Measurements from ENCODE around the gene NARS2.
A peak's percentile ranks its signal among the peaks of the same experiment; 100 is the strongest.

The NARS2 gene

DNA sequence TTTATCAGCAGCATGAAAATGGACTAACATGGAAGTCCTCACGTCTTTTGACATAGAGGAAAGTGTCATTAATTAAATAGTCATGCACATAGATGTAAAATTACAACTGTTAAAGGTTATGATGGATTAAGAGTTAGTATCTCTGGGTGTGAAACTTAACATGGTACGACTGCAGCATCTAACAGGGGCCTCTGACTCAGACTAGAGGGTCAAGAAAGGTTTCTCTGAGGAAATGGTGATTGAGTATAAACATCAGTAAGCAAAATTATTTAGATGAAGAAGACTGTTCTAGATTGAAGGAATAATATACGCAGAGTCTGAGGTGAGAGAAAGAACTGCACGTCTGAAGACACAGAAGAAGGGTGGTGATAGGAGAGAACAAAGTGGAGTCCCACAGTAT is 114.9 kb downstream of the NARS2 start:
- no peak for DNase-seq (ENCODE audit: low read depth in 1 of 2, low spot score in 1 of 2)
- no peak for TF ChIP-seq JUND (IDR thresholded peaks at IDR 0.05; ENCODE audit: low read depth)
- in situ Hi-C loops (cut with HindIII; ENCODE audit: low pct_unique_long_range_greater_than_20kb, low sequenced_read_pairs) = no loop called here

DNA sequence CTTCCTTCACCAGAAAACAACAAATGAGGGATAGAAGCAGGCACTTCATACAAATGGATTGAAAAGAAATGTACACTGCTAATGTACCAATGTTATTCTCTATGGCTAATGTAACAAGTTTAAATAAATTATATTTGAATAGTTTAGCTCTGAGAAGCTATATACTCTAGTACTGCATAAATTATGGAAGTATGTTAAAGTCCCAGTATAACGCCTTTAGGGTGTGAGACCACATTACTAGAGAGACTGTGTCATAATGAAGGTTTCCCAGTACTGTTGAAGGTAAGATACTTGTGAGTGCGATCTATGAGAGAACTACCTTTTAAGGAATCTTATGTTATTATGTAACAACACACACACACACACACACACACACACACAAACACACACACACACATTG is 117.2 kb downstream of the NARS2 start:
- TF ChIP-seq JUND (IDR thresholded peaks at IDR 0.05; ENCODE audit: low read depth) = no peak
- in situ Hi-C loops (cut with HindIII; ENCODE audit: low pct_unique_long_range_greater_than_20kb, low sequenced_read_pairs) = no loop called here
- DNase-seq (ENCODE audit: low read depth in 1 of 2, low spot score in 1 of 2) = no peak

DNA sequence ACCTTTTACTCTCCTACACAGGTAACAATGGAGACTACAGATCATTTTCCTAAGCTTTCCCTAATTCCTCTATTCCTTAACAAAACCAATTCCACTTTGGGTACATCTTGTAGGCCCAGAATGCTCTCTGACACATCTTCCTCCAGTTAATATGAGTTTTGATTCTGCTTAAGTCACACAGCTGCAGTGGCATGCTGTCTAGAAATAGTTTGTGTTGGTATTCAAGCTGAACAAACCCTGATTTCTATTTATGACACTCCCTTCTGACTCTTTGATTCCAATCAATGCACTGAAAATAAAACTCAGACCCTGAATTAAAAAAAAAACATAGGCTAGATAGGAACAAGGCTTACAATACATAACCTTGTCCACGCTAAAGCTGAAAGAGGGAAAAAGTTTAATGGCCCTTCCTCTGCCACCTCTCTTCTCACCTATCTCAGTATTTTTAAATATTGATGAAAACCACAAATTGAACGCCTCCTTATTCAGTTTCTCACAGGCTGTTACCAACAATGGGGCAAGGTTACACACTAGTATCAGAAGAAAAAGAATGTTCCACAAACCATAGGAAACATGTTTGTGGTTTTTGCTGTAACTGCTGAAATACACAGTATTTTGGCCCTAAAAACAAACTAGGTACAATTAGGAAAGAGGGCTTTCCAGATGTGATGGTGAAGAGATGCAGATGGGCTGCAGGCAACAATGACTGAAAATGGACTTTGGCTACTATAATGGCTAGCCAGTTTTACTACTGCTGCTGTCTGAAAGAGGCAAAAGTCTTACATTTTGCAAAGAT is 121.3 kb downstream of the NARS2 start:
- in situ Hi-C loops (cut with HindIII; ENCODE audit: low pct_unique_long_range_greater_than_20kb, low sequenced_read_pairs) = no loop called here

DNA sequence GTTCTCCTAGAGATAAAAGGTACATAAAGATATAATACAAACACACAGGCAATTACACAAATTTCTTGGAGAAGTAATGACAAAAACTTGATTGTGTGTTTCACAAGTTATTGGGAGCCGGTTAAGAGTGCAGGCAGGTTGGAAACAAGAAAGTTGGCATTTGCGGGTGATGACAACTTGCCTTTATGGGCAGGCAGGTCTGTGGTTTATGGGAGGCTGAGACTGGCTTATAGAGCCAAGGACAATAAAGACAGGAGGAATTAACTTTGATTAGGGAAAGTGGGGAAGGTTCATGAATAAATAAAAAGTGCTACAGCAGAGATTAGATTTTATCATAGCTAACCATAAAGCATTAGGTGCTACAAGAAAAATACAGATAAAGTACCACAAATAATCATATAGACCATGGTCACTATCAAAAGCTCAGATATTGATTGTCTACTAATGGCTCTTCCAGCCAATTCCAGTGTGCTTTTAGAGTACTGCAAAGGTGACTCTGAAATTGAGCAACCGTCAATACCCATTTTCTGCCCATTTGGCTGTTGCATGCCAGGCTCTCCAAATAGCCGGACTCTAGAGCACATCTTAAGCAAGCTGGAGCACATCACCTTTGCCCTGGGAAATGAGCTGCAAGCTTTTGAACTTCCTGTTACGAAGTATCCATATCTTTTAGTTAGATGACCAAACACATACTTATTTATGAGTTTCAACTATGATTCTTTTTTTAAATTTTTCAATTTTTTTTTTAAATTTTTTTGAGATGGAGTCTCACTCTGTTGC is 123.1 kb downstream of the NARS2 start:
- TF ChIP-seq JUND (IDR thresholded peaks at IDR 0.05; ENCODE audit: low read depth) = no peak
- in situ Hi-C loops (cut with HindIII; ENCODE audit: low pct_unique_long_range_greater_than_20kb, low sequenced_read_pairs) = no loop called here

More for the DNA sequence above, 121.3 kb downstream of the NARS2 start:
- no peak for TF ChIP-seq JUND (IDR thresholded peaks at IDR 0.05; ENCODE audit: low read depth)
- DNase-seq (ENCODE audit: low read depth in 1 of 2, low spot score in 1 of 2) = no peak

DNA sequence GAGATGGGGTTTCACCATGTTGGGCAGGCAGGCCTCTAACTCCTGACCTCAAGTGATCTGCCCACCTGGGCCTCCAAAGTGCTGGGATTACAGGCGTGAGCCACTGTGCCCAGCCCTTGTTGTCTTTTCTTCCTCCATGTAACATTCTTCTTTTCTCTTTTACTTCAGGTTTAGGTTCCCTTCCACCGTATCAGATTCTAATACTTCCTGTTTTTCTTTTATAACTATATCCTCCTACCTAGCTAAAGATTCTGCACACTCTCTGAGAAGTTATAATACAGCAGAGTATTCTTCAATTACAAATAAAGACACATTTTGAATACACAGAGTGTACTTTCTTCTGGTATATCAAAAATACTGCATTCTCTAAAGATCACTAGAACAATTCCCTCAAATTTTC is 123.8 kb downstream of the NARS2 start:
- TF ChIP-seq JUND (IDR thresholded peaks at IDR 0.05; ENCODE audit: low read depth) = no peak
- in situ Hi-C loops (cut with HindIII; ENCODE audit: low pct_unique_long_range_greater_than_20kb, low sequenced_read_pairs) = no loop called here
- DNase-seq (ENCODE audit: low read depth in 1 of 2, low spot score in 1 of 2) = no peak

More for the DNA sequence above, 123.1 kb downstream of the NARS2 start:
- no peak for DNase-seq (ENCODE audit: low read depth in 1 of 2, low spot score in 1 of 2)

DNA sequence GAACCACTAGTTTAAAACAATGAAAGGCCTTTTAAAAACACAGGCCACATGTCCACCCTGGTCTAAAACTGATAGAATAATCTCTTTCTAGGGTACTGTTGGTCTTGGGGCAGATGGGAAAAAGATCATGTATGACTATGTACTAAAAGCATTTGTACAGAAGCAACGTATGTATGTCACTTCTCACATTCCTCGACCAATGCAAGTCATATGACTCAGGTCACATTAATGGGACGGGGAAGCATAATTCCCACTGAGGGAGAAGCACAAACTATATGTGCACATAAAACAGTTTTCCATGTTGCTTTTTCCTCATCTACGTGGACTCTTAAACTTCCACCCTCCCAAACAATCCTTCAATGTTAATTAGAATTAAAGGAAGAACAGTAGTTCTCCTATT is 124.8 kb downstream of the NARS2 start:
- in situ Hi-C loops (cut with HindIII; ENCODE audit: low pct_unique_long_range_greater_than_20kb, low sequenced_read_pairs) = no loop called here
- DNase-seq (ENCODE audit: low read depth in 1 of 2, low spot score in 1 of 2) = no peak
- no peak for TF ChIP-seq JUND (IDR thresholded peaks at IDR 0.05; ENCODE audit: low read depth)

DNA sequence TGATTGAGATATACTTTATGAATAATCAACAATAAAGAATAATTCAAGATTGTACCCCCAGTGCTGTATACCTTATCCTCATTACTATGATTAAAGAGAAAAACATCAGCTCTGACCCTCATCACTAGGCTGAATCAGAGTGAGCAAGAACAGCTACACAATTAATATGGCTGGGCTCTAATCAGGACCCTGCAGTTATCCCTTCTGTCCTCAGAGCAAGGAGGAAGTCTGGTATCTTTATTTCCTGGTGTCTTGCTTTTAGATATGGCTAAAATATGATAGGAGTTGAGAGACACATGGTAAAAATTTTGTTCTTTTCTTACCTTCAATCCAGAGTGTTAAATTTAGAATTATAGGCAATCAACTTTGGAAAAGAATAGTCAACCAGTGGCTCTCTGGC is 128.5 kb downstream of the NARS2 start:
- no peak for TF ChIP-seq JUND (IDR thresholded peaks at IDR 0.05; ENCODE audit: low read depth)
- DNase-seq (ENCODE audit: low read depth in 1 of 2, low spot score in 1 of 2) = no peak
- in situ Hi-C loops (cut with HindIII; ENCODE audit: low pct_unique_long_range_greater_than_20kb, low sequenced_read_pairs) = no loop called here

DNA sequence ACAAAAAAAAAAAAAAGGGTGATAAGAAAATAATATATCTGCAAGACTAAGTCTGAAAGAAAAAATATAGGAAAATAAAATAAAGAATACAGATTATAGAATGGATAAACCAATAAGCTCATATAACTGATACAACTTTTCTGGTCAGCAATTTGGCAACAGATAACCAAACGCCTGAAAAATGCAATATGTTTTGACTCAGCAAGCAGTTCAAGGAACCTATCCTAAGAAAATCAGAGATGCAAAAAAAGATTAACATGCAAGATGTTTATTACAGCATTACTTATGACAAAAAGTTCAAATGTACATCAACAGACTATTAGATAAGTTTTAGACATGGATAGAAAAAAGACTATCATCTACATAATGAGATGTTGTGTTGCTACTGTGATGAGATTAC is 129.9 kb downstream of the NARS2 start:
- no peak for DNase-seq (ENCODE audit: low read depth in 1 of 2, low spot score in 1 of 2)
- no peak for TF ChIP-seq JUND (IDR thresholded peaks at IDR 0.05; ENCODE audit: low read depth)
- in situ Hi-C loops (cut with HindIII; ENCODE audit: low pct_unique_long_range_greater_than_20kb, low sequenced_read_pairs) = no loop called here

DNA sequence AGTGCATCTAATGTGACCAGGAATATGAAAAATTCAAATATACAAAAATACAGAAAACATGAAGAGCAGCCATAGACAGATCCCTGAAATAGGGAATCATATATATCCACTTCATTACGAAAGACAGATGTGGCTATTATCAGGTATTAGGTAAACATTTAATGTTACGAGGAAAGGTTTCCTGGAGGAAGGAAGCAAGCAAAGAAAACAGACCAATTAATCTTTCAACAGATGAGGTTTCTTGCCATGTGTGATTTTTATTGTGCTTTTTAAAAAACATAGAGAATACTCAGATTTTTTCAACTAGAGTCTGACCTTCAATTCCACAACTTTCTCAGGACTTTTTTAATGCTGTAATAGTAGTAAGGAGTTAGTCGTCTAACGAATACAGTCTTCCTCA is 132.7 kb downstream of the NARS2 start:
- no peak for TF ChIP-seq JUND (IDR thresholded peaks at IDR 0.05; ENCODE audit: low read depth)
- in situ Hi-C loops (cut with HindIII; ENCODE audit: low pct_unique_long_range_greater_than_20kb, low sequenced_read_pairs) = no loop called here
- no peak for DNase-seq (ENCODE audit: low read depth in 1 of 2, low spot score in 1 of 2)

DNA sequence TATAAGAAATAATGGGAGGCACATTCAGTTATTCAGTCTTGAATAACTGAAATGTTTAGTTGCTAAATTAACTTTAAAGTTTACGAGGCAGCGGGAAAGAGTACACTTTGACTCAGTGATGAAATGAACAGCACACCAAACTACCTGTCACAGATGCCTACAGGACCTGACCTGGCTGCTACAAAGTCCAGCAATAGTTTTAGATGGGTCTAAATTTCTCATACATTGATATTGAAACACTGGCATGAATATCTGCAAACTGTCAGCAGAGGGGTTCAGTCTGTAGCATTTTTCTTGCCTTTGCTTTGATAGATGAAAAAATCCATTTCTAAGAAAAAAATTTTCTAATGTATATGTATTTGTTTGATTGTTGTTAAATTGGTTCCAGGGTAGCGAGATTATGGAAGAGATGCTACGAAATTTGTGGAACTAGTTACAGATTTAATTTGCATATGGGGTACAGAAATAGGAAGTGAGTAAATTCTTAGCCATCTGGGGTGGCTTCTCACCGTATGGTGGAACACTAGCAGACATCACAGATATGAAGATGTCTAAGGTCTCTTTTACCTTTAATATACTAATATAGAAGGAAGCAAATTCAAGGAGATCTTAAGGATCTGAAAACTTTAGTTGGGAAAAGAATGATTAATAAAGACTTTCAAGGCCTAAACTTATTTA is 136.2 kb downstream of the NARS2 start:
- TF ChIP-seq JUND (IDR thresholded peaks at IDR 0.05; ENCODE audit: low read depth) = no peak
- in situ Hi-C loops (cut with HindIII; ENCODE audit: low pct_unique_long_range_greater_than_20kb, low sequenced_read_pairs) = no loop called here
- DNase-seq (ENCODE audit: low read depth in 1 of 2, low spot score in 1 of 2) = no peak

DNA sequence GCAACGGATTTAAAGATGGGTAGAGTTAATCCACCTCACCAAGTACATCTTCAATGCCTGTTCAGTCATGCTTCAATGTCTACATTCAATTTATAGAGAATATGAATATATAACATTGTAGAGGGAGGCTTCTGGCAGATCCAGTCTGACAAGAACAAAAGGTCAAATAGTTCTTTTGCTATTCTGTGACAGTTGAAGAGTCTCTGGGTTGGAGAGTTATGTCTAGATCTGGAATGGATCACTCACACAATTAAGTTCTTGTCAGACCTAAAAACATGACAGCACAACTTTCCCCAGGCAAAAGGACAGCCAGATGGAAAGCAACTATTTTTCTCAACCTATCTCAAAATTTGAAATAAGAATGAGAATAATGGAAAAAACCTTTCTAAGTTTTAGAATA is 141.7 kb downstream of the NARS2 start:
- TF ChIP-seq JUND (IDR thresholded peaks at IDR 0.05; ENCODE audit: low read depth) = no peak
- in situ Hi-C loops (cut with HindIII; ENCODE audit: low pct_unique_long_range_greater_than_20kb, low sequenced_read_pairs) = no loop called here

DNA sequence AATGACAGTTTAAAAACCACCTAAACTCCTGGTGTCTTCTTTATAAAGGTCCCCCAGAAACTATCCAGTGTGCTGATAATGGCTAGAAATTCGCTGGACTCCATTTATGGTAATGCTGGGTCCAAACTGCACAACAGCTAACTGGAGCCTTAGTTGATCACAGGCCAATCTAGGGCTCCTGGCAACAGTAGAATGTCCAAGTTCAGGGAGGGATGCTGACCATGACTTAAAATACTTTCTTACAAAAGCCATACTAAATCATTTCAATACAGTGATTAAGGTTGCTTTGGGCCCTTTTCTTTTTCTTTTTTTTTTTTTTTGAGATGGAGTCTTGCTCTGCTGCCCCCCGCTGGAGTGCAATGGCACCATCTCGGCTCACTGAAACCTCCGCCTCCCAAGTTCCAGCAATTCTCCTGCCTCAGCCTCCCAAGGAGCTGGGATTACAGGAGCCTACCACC is 142.6 kb downstream of the NARS2 start:
- TF ChIP-seq JUND (IDR thresholded peaks at IDR 0.05; ENCODE audit: low read depth) = no peak
- in situ Hi-C loops (cut with HindIII; ENCODE audit: low pct_unique_long_range_greater_than_20kb, low sequenced_read_pairs) = no loop called here
- peak in 1 of 2 experiments; percentile 30 for DNase-seq (ENCODE audit: low read depth in 1 of 2, low spot score in 1 of 2)

More for the DNA sequence above, 141.7 kb downstream of the NARS2 start:
- DNase-seq (ENCODE audit: low read depth in 1 of 2, low spot score in 1 of 2) = peak in 1 of 2 experiments; percentile 21

DNA sequence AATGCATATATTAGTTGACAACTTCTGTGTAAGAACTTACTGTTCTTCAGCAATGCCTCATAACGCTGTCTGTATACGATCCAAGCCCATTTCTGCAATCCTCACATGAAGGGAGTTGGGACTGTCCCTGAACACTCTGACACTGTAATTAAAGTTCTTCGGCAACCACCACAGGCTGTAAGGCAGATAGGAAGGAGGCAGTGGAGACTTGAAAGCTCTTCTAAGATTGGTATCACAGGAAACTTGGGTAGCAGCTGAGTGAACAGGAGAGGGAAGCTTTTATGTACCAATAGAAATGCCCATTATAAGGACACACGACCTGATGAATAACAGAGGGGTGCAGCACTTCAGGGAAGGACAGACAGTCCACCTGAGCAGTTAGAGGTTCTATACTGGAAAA is 145.0 kb downstream of the NARS2 start:
- in situ Hi-C loops (cut with HindIII; ENCODE audit: low pct_unique_long_range_greater_than_20kb, low sequenced_read_pairs) = no loop called here
- TF ChIP-seq JUND (IDR thresholded peaks at IDR 0.05; ENCODE audit: low read depth) = no peak
- no peak for DNase-seq (ENCODE audit: low read depth in 1 of 2, low spot score in 1 of 2)
